AG09309 (cell line): ENCODE measurements around the gene CXXC1.
A peak's percentile ranks its signal among the peaks of the same experiment; 100 is the strongest.

Source experiments
- DNase-seq: peaks from one replicate; pipeline ENCODE4 v3.0.0-alpha.2; 2010; ENCODE audit warnings: low read depth
- H3K4me3 ChIP-seq: 2 replicates; pipeline ENCODE4 v1.5.1; 2011; ENCODE audit warnings: mild to moderate bottlenecking, low read depth, low read length, moderate library complexity; ENCODE audit not compliant: control insufficient read depth
- CTCF ChIP-seq: IDR thresholded peaks from 2 replicates; pipeline ENCODE4 v1.5.1; 2011; ENCODE audit warnings: mild to moderate bottlenecking, low read depth, low read length, inconsistent platforms; ENCODE audit not compliant: insufficient read depth, control insufficient read depth; ENCODE audit errors: missing control alignments

The CXXC1 gene

GRCh38 chr18:50273203-50274043, 14.1 kb downstream of the CXXC1 start:
- no peak for DNase-seq
- H3K4me3 ChIP-seq = no peak overlapping the region
- TF ChIP-seq CTCF = no peak

GRCh38 chr18:50272568-50272967, 14.9 kb downstream of the CXXC1 start:
- no peak for TF ChIP-seq CTCF
- no peak for DNase-seq
- H3K4me3 ChIP-seq = no peak overlapping the region

GRCh38 chr18:50268022-50268747, 19.3 kb downstream of the CXXC1 start:
- peak overlapping the region; percentile 46 for H3K4me3 ChIP-seq
- TF ChIP-seq CTCF = peak; percentile 76
- DNase-seq = no peak

GRCh38 chr18:50266248-50266704, 21.2 kb downstream of the CXXC1 start, which contains the start of gene CFAP53:
TSS of gene CFAP53 (minus strand) at chr18:50266495. CDS start at chr18:50266404, 91 bp downstream.
- no peak for TF ChIP-seq CTCF
- H3K4me3 ChIP-seq = peak within 1 kb of the TSS; percentile 84
- DNase-seq = peak; percentile 32

- DNase-seq = no peak
- no peak for TF ChIP-seq CTCF
- H3K4me3 ChIP-seq = no peak overlapping the region
These were observed 24.5 kb downstream of the CXXC1 start for GRCh38 chr18:50262977-50263376.

GRCh38 chr18:50250935-50251334, 36.6 kb downstream of the CXXC1 start:
- no peak for TF ChIP-seq CTCF

More at GRCh38 chr18:50250935-50251334, 36.6 kb downstream of the CXXC1 start:
- H3K4me3 ChIP-seq = no peak overlapping the region
- DNase-seq = no peak
